Chondrocyte (in vitro differentiated cells): ENCODE results near the gene WBP2. TPM values are rescaled to one million over a fixed set of nuclear protein-coding genes. Genes with fewer than 3 reads are reported as not detected.
A peak's percentile ranks its signal among the peaks of the same experiment; 100 is the strongest.

ENCODE experiments used
- DNase-seq: peaks from one replicate; pipeline ENCODE4 v3.0.0; 2021; ENCODE audit warnings: mixed read lengths, low spot score
- H3K27ac Mint-ChIP-seq: one replicate; pipeline ENCODE4 v1.8.0; 2021; ENCODE audit warnings: mild to moderate bottlenecking, moderate library complexity, mixed read lengths; ENCODE audit not compliant: unreplicated experiment
- H3K27me3 Mint-ChIP-seq: 2 replicates; pipeline ENCODE4 v1.8.0; 2021; ENCODE audit warnings: low read depth, mixed read lengths
- H3K36me3 Mint-ChIP-seq: 2 replicates; pipeline ENCODE4 v1.8.0; 2021; ENCODE audit warnings: low read depth, mixed read lengths
- H3K4me1 Mint-ChIP-seq: 2 replicates; pipeline ENCODE4 v1.8.0; 2021; ENCODE audit warnings: low read depth, mild to moderate bottlenecking, mixed read lengths
- H3K4me3 Mint-ChIP-seq: one replicate; pipeline ENCODE4 v1.8.0; 2021; ENCODE audit warnings: mild to moderate bottlenecking, moderate library complexity, mixed read lengths; ENCODE audit not compliant: unreplicated experiment
- H3K9me3 Mint-ChIP-seq: 2 replicates; pipeline ENCODE4 v1.8.0; 2021; ENCODE audit warnings: low read depth, mixed read lengths
- CTCF ChIP-seq: fragments of 200-600 bp; sonication (generic); IDR thresholded peaks from 2 replicates; pipeline ENCODE4 v1.5.0; 2021; ENCODE audit warnings: antibody characterized with exemption, mild to moderate bottlenecking, moderate library complexity
- total RNA-seq: library from RNA; stranded (reverse); gene quantifications from 3 replicates; pipeline ENCODE4 v1.2.1, GENCODE V29; 2021

The WBP2 gene
- total RNA-seq, 1 donor from 2014 or later: 62.5 TPM

DNA sequence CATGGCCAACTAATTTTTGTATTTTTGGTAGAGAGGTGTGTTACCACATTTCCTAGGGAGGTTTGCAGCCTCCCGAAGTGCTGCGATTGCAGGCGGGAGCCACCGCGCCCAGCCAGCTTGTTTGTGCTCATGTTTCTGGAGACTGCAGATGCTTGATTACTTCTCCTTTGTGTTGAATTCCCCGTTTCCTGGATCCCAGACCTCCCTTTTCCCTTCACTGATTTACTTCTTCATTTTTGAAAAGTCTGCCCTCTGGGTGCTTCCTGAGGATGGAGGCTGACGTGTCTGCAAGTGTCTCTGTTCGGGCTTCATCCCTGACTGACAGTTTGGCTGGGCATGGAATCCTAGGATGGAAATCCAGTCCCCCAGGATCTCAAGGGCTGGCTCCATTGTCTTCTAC, 30.3 kb upstream of the WBP2 start:
- Mint-ChIP-seq H3K4me1 (no peaks in the 10 kb centered on the region), H3K9me3 (no peaks in the 10 kb centered on the region), H3K36me3 (peaks cover 4% of the 10 kb centered on the region), H3K27me3 (no peaks in the 10 kb centered on the region), H3K27ac (no peak overlapping the region), H3K4me3 (no peak overlapping the region)
- DNase-seq: no peak
- no peak for TF ChIP-seq CTCF

DNA sequence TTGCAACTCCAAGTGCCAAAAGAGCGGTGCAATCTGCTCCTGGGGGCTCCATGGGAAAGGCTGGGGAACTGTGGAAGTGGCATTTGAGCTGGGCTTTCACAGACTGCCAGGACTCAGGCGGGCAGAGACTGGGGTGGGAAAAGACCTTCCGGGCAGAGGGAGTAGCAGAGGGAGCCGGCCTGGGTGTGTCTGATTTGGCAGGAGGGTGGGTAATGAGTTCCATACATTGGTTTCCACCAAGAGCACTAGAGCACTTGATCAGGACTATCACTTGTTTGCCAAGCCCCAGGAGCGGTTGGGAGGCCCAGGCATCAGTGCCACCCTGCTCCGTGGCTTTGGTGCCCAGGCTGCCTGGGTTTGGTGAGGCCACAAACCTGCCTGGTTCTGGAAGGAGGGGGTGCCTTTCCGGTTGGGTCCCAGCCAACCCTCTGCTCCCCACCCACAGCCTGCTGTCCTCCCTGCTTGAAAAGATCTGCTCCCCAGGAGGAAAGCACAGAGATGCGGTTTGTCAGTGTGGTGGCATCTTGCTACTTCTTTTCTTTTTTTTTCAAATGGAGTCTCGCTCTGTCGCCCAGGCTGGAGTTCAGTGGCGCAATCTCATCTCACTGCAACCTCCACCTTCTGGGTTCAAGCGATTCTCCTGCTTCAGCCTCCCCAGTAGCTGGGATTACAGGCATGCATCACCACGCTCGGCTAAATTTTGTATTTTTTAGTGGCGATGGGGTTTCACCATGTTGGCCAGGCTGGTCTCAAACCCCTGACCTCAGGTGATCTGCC, 26.7 kb upstream of the WBP2 start:
- TF ChIP-seq CTCF: no peak
- H3K27ac Mint-ChIP-seq: no peak overlapping the region
- H3K4me3 Mint-ChIP-seq: no peak overlapping the region
- no peaks in the 10 kb centered on the region for H3K36me3 Mint-ChIP-seq
- H3K27me3 Mint-ChIP-seq: no peaks in the 10 kb centered on the region
- peaks cover 11% of the 10 kb centered on the region for H3K4me1 Mint-ChIP-seq
- H3K9me3 Mint-ChIP-seq: no peaks in the 10 kb centered on the region
- DNase-seq: no peak

- Mint-ChIP-seq H3K4me1 (peaks cover 27% of the 10 kb centered on the region), H3K27me3 (no peaks in the 10 kb centered on the region), H3K27ac (no peak overlapping the region), H3K4me3 (no peak overlapping the region), H3K9me3 (no peaks in the 10 kb centered on the region), H3K36me3 (no peaks in the 10 kb centered on the region)
- DNase-seq: no peak
- TF ChIP-seq CTCF: no peak
Measured at GRCh38 chr17:75880266-75880665, 25.1 kb upstream of the WBP2 start.

DNA sequence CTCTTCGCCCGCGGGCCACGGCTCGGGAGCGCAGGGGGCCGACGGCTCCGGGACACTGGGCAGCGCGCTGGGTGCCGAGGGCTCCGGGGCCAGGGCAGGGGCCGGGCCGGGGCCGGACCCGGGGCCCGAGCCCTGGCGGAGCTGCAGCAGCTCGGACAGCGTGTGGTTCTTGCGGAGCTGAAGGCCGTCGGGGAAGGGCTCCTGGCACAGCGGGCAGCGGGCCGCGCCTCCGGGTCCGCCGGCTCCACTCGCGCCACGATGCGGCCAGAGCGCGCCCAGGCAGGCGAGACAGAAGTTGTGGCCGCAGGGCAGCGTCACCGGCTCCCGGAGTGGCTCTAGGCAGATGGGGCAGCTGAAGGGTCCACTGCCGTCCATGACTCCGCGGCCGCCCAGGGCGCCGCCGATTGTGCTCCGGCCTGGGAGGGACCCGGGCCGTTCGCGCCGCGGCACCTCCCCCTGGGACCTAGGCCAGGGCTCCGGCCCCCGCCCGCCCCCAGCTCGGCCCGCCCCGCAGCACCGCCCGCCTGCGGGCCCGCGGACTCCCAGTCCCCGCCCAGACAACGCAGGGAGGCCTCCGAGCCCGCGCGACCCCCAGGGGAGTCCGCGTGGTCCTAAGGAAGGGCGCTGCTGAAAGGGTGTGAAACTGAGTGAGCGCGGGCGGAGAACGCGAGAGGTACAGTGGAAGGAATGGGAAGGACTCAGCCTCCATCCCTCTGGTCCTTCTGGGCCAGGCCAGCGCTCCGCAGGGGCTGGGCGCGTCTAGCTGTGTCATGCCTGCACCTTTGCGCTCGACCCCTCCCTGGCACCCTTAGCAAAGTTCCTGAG, 23.3 kb upstream of the WBP2 start, which contains the start of gene TRIM47:
Gene TRIM47, minus strand, starts transcription at position 408 of the 825 bp plus-strand sequence. Its CDS starts 33 bp downstream, at position 375.
- peak; percentile 40 for TF ChIP-seq CTCF
- Mint-ChIP-seq H3K4me3 (peak within 1 kb of the TSS; percentile 91), H3K4me1 (peaks cover 43% of the 10 kb centered on the region), H3K9me3 (no peaks in the 10 kb centered on the region), H3K27me3 (no peaks in the 10 kb centered on the region), H3K27ac (peak within 1 kb of the TSS; percentile 98), H3K36me3 (peaks cover 3% of the 10 kb centered on the region)
- DNase-seq: peak; percentile 91

DNA sequence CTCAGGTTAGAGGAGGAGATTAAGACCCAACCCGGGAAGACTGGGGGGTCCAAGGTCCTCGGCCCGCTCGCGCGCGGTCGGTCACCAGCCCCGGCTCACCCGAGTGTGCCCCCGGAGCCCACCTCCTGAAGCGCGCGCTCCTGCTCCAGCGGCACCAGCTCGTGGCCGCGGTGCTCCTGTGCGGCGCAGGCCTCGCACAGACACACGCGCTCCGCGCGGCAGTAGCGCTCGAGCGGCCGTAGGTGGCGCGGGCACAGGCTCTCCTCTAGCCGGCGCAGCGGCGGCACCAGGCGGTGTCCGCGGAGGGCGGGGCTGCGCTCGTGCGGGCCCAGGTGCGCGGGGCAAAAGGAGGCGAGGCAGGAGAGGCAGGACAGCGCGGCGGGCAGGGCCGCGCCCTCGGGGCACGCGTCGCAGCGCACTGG, 22.6 kb upstream of the WBP2 start:
- peak overlapping the region; percentile 98 for H3K27ac Mint-ChIP-seq
- peak overlapping the region; percentile 91 for H3K4me3 Mint-ChIP-seq
- H3K36me3 Mint-ChIP-seq: peaks cover 3% of the 10 kb centered on the region
- H3K4me1 Mint-ChIP-seq: peaks cover 49% of the 10 kb centered on the region
- H3K9me3 Mint-ChIP-seq: no peaks in the 10 kb centered on the region
- DNase-seq: peak; percentile 91
- no peaks in the 10 kb centered on the region for H3K27me3 Mint-ChIP-seq
- peak; percentile 72 for TF ChIP-seq CTCF
